ENCODE measurements around the gene PDE6G.

DNA sequence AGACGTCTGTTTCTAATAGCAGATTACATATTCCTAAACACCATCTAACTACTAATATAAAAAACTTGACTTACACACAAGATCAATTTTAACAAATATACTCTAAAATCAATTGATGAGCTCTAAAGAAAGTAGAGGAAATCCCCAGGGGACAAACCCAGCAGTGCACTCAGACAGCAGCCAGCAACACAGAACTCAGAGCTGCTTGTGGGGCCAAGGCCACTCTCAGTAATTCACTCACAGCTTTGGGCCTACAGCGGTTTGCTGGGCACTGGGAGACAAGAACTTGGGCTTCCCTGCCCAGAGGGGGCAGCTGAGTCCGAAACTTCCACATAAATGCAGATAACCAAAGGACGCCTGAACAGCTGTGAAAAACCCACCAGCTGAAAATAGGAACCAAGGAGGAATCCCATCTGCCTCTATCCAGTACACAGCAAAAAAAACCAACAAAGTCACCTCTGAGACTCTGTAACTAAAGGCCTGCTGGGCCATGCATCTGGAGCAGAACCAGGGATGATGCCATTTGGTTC, 40.9 kb downstream of the PDE6G start:
- TF ChIP-seq, protein P1, sequence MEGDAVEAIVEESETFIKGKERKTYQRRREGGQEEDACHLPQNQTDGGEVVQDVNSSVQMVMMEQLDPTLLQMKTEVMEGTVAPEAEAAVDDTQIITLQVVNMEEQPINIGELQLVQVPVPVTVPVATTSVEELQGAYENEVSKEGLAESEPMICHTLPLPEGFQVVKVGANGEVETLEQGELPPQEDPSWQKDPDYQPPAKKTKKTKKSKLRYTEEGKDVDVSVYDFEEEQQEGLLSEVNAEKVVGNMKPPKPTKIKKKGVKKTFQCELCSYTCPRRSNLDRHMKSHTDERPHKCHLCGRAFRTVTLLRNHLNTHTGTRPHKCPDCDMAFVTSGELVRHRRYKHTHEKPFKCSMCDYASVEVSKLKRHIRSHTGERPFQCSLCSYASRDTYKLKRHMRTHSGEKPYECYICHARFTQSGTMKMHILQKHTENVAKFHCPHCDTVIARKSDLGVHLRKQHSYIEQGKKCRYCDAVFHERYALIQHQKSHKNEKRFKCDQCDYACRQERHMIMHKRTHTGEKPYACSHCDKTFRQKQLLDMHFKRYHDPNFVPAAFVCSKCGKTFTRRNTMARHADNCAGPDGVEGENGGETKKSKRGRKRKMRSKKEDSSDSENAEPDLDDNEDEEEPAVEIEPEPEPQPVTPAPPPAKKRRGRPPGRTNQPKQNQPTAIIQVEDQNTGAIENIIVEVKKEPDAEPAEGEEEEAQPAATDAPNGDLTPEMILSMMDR (IDR thresholded peaks at IDR 0.05; ENCODE audit: insufficient read depth, low read length) = no peak
- no peak for TF ChIP-seq GABPA (IDR thresholded peaks at IDR 0.05; ENCODE audit: low read depth)
- TF ChIP-seq, protein P2, sequence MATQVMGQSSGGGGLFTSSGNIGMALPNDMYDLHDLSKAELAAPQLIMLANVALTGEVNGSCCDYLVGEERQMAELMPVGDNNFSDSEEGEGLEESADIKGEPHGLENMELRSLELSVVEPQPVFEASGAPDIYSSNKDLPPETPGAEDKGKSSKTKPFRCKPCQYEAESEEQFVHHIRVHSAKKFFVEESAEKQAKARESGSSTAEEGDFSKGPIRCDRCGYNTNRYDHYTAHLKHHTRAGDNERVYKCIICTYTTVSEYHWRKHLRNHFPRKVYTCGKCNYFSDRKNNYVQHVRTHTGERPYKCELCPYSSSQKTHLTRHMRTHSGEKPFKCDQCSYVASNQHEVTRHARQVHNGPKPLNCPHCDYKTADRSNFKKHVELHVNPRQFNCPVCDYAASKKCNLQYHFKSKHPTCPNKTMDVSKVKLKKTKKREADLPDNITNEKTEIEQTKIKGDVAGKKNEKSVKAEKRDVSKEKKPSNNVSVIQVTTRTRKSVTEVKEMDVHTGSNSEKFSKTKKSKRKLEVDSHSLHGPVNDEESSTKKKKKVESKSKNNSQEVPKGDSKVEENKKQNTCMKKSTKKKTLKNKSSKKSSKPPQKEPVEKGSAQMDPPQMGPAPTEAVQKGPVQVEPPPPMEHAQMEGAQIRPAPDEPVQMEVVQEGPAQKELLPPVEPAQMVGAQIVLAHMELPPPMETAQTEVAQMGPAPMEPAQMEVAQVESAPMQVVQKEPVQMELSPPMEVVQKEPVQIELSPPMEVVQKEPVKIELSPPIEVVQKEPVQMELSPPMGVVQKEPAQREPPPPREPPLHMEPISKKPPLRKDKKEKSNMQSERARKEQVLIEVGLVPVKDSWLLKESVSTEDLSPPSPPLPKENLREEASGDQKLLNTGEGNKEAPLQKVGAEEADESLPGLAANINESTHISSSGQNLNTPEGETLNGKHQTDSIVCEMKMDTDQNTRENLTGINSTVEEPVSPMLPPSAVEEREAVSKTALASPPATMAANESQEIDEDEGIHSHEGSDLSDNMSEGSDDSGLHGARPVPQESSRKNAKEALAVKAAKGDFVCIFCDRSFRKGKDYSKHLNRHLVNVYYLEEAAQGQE (IDR thresholded peaks at IDR 0.05; ENCODE audit: insufficient replicate concordance, low read depth) = no peak
- no peak for TF ChIP-seq POLR2AphosphoS5 (IDR thresholded peaks at IDR 0.05; ENCODE audit: low read depth)
- no peak for TF ChIP-seq SPI1 (IDR thresholded peaks at IDR 0.05; ENCODE audit: borderline replicate concordance, low read depth)

Measured in HL-60 (cell line).